Measurements from ENCODE around the gene SMG9.
A peak's percentile ranks its signal among the peaks of the same experiment; 100 is the strongest.
"Not testable (repeated sequence)": the region's sequence is repeated elsewhere in the genome, so short reads cannot be mapped to it uniquely, and the experiment has no call there.

The SMG9 gene

DNA sequence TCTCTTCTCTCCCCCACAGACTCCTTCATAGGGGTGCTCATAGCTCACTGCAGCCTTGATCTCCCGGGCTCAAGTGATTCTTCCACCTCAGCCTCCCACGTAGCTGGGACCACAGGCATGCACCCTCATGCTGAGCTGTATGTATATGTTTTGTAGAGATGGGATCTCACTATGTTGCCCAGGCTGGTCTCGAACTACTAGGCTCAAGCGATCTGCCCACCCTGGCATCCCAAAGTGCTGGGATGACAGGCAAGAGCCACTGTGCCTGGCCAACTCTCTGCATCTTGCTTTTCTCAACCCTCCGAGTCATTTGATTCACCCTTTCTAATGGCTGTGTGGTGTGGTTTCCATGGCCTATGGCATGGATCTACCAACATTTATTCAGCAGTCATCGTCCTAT is 49.0 kb downstream of the SMG9 start:
- intact Hi-C loops (cut with DNase I): no loop called here

GRCh38 chr19:43704002-43704705 is 50.6 kb downstream of the SMG9 start:
- intact Hi-C loops (cut with DNase I): no loop called here
- no peak for DNase-seq

More for the DNA sequence above, 49.0 kb downstream of the SMG9 start:
- DNase-seq: no peak

- DNase-seq: peak in 38 of 42 donors; percentile 8 to 76 (median 42)
- intact Hi-C loops (cut with DNase I): no loop called here
Measured at GRCh38 chr19:43700395-43701000, 54.3 kb downstream of the SMG9 start.

- intact Hi-C loops (cut with DNase I): no loop called here
- DNase-seq: peak; percentile 20 to 82 (median 53)
Measured at GRCh38 chr19:43699506-43700394, 55.0 kb downstream of the SMG9 start.

GRCh38 chr19:43697295-43697694 is 57.5 kb downstream of the SMG9 start:
- no peak for DNase-seq
- intact Hi-C loops (cut with DNase I): no loop called here

GRCh38 chr19:43695985-43696704 is 58.6 kb downstream of the SMG9 start:
- no peak for DNase-seq
- intact Hi-C loops (cut with DNase I): no loop called here

- intact Hi-C loops (cut with DNase I): no loop called here
- DNase-seq: no peak
Measured at GRCh38 chr19:43694553-43694952, 60.2 kb downstream of the SMG9 start.

GRCh38 chr19:43692877-43693276 is 61.9 kb downstream of the SMG9 start:
- intact Hi-C loops (cut with DNase I): no loop called here

GRCh38 chr19:43692385-43692784 is 62.4 kb downstream of the SMG9 start:
- intact Hi-C loops (cut with DNase I): no loop called here
- no peak for DNase-seq

More at GRCh38 chr19:43692877-43693276, 61.9 kb downstream of the SMG9 start:
- DNase-seq: no peak

DNA sequence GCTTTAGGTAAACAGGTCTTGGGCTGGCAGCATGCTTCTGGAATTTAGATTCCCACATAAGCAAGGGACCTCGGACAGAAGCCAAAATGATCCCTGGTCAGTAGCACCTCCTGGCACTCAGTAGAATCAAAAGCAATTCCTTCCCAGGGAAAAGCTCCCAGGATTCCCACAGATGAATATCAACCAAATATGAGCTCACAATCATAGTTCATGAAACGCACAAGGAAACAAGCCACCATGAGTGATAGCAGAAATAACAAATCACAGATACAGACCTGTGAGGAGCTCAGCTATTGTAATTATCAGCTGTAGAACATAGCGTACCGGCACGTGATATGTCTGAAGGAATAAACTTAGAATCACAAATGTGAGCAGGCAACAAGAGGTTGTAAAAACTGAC is 63.0 kb downstream of the SMG9 start:
- intact Hi-C loops (cut with DNase I): no loop called here
- DNase-seq: no peak

DNA sequence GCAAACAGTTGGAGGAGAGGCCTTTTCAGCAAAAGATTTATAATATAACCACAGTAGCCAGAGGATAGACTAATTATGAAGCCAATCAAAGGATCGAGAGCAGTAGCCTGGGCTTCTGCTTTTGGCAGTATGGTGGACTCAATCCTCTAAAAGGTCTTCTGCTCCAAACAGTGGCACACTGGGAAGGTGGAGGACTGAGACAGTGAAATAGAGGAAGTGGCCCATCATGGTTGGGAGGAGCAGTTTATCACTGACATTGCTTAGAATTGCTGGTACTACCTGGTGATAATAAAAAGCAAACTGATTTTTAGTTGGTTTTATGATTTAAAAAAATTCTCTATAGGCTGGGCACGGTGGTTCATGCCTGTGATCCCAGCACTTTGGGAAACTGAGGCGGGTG is 63.9 kb downstream of the SMG9 start:
- intact Hi-C loops (cut with DNase I): no loop called here
- DNase-seq: no peak

DNA sequence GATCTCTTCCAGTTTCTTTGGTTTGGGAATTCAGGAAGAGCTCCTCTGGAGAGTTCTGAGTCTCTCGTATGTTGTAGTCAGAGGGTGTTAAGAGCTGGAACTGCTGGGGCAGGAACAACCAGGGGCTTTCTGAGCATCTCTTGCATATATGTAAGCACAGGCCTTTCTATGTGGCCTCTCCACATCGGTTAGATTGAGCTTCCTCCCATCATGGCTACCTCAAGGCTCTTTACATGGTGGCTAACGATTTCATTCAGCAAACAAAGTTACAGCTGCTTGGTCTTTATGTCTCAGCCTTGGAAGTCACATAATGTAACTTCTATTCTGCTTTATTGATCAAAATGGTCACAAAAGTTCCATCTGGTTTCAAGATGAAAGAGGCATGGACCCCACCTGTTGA is 64.3 kb downstream of the SMG9 start:
- intact Hi-C loops (cut with DNase I): no loop called here
- DNase-seq: no peak

- intact Hi-C loops (cut with DNase I): no loop called here
- DNase-seq: no peak
Measured at GRCh38 chr19:43688059-43688701, 66.6 kb downstream of the SMG9 start.

DNA sequence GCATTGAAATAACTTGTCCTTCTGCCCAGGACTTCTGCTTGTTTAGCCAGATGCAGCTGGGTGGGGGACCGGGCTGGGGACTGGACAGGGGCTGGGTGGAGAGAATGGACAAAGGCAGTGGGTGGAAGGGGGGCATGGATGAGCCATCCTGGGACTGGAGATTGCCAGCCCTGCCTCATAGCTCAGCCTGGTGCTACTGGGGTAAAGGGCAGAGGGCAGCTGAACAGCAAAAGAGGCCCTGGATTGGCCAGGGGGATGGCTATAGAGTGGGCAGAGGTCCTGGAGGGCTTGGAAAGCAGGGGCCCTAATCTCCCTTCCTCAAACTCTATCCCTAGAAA is 67.1 kb downstream of the SMG9 start:
- DNase-seq: peak in 27 of 42 donors; percentile 19 to 81 (median 56)
- intact Hi-C loops (cut with DNase I): no loop called here

DNA sequence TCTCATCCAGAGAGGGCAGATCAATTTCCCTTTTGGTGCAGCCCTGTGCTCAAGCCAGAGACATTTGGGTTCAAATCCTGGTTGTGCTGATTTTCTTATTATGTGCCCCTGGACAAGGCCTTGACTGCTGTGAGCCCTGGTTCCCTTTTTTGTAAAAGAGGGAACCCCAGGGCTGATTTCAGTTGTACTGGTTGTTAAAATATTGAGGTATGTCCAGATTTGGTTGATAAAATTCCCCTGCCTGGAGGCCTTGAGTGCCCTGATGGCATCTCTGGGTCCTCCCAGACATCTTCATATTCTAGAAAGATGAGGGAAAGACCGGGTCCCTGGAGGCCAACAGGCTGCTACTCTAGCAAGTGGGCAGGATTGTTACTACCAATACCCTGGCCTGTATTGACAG is 70.4 kb downstream of the SMG9 start:
- DNase-seq: no peak
- intact Hi-C loops (cut with DNase I): no loop called here

GRCh38 chr19:43683905-43684304 is 70.9 kb downstream of the SMG9 start:
- intact Hi-C loops (cut with DNase I): no loop called here

DNA sequence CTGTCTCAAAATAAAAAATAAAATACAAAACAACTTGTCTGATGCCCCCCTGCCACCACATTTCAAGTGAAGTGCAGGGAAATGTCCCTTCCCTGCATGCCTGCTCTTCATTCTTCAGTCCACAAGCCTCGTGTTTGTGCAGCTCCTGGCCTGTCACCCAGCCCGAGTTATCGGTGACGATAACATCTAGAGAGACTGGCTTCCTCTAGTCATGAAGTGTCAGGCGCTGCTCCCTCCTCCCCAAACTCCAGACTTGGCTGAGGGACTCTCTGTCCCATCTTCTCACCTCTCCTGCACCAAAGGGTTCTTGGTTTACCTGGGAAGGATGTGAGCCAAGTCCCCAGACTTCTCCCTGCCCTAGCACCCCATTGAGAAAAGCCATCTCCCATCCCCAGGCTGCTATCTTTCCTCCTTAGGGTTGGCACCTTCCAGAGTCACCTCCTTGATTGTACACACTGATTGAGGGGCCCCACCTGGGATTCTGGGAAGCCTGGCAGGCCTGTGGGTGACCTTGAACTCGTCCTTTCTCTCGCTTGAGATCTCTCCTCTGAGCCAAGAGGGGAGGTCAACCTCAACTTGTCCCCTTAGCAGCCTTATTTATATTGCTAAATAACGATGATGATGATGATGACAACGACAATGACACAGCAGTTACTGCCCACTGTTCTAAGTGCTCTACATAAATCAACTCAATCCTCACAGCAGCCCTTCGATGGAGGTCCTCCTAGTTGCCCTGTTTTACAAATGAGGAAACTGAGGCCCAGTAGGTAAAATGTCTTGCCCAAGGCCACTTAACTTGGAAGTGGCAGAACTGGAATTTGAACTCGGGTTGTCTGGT is 71.7 kb downstream of the SMG9 start:
- DNase-seq: no peak
- intact Hi-C loops (cut with DNase I): no loop called here

More at GRCh38 chr19:43683905-43684304, 70.9 kb downstream of the SMG9 start:
- DNase-seq: no peak

GRCh38 chr19:43682269-43682668 is 72.5 kb downstream of the SMG9 start:
- intact Hi-C loops (cut with DNase I); DNase-seq: not testable (repeated sequence)
